Vagina (tissue), 2 donors: ENCODE data around the gene PPIA.
"Not testable (repeated sequence)": the region's sequence is repeated elsewhere in the genome, so short reads cannot be mapped to it uniquely, and the experiment has no call there.

Experiments used
- POLR2A ChIP-seq, 2 donors: fragments of 450-650 bp; IDR thresholded peaks; one replicate each; pipeline ENCODE4 v1.6.1; 2017; ENCODE audit warnings: antibody characterized with exemption in 2 of 2, mild to moderate bottlenecking in 2 of 2, moderate library complexity in 2 of 2
- POLR2AphosphoS5 ChIP-seq, 2 donors: sonication (generic); formaldehyde crosslinking; IDR thresholded peaks; one replicate each; pipeline ENCODE4 v1.9.0; 2017; ENCODE audit warnings: antibody characterized with exemption in 2 of 2, mild to moderate bottlenecking in 2 of 2, low read depth in 1 of 2; ENCODE audit not compliant: insufficient read depth in 1 of 2
- TF ChIP-seq, protein P1 (sequence below), 3 experiments: fragments of 450-650 bp in 2 of 3; fragments of 200-600 bp in 1 of 3; sonication (generic) in 1 of 3; IDR thresholded peaks; one replicate each; pipeline ENCODE4 v1.5.1; 2017 to 2019; ENCODE audit warnings: antibody characterized with exemption in 3 of 3, mild to moderate bottlenecking in 2 of 3, moderate library complexity in 2 of 3

DNA sequence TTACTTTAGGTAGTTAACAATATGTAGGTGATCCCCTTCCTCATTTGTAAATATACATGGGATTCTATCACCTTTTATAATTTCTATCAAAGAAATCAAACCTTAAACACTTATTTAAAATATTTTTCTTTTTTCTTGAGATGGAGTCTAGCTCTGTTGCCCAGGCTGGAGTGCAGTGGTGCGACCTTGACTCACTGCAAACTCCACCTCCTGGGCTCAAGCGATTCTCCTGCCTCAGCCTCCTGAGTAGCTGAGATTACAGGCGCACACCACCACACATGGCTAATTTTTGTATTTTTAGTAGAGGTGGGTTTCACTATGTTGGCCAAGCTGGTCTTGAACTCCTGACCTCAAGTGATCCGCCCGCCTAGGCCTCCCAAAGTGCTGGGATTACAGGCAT, 47.0 kb downstream of the PPIA start:
- TF ChIP-seq, protein P1, sequence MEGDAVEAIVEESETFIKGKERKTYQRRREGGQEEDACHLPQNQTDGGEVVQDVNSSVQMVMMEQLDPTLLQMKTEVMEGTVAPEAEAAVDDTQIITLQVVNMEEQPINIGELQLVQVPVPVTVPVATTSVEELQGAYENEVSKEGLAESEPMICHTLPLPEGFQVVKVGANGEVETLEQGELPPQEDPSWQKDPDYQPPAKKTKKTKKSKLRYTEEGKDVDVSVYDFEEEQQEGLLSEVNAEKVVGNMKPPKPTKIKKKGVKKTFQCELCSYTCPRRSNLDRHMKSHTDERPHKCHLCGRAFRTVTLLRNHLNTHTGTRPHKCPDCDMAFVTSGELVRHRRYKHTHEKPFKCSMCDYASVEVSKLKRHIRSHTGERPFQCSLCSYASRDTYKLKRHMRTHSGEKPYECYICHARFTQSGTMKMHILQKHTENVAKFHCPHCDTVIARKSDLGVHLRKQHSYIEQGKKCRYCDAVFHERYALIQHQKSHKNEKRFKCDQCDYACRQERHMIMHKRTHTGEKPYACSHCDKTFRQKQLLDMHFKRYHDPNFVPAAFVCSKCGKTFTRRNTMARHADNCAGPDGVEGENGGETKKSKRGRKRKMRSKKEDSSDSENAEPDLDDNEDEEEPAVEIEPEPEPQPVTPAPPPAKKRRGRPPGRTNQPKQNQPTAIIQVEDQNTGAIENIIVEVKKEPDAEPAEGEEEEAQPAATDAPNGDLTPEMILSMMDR (IDR thresholded peaks at IDR 0.05): not testable (repeated sequence)
- TF ChIP-seq POLR2AphosphoS5 (IDR thresholded peaks at IDR 0.05; ENCODE audit: insufficient read depth in 1 of 2, low read depth in 1 of 2); POLR2A (IDR thresholded peaks at IDR 0.05): not testable (repeated sequence)
